Measurements from ENCODE around the gene BRF1. TPM values are rescaled to one million over a fixed set of nuclear protein-coding genes. Genes with fewer than 3 reads are reported as not detected.

The BRF1 gene
- total RNA-seq, 1 experiment from 2014 or later, result 41.8 TPM

DNA sequence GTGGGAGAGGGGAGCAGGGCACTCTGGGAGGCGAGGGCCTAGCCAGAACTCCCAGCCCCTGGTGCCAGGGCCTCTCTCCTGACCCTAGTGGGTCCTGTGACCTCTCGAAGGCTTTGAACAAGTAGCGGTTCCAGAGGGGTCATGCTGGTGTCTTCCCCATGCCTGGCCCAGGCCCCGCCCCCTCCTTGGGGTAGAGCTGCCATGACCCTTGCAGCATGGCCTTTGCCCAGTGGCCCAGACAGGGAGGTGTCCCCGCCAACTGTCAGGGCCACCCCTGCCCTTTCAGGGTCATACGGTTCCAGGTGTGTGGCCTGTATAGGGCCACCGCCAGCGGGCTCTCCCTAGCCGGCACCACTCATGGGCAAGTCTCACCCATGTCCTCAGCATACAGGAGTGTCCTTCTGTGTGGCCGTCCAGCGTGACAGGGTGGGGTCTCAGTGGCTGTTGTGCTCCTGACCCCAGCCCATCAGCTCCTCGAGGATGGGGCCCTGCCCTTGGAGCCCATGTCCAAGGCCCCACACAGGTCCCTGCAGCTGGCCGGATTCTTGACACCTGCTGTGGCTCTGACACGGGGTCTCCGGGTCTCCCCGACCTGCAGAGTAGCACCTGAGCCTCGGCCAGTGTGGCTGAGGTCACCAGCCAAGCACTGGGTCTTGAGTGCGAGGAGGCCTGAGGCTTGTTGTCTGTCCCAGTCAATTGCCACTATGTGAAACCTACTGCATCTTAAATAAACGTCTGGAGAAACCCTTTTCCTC lies 48.3 kb upstream of the BRF1 start:
- no peak overlapping the region for H3K27ac ChIP-seq (ENCODE audit: low read depth, low read length, poor library complexity, severe bottlenecking)
- no peak for DNase-seq (ENCODE audit: low spot score)
- H3K4me1 ChIP-seq (ENCODE audit: insufficient read depth, low read length, poor library complexity, severe bottlenecking), result peaks cover 8% of the 10 kb centered on the region
- intact Hi-C loops (cut with micrococcal nuclease; ENCODE audit: unreplicated experiment), result no loop called here
- H3K27me3 ChIP-seq (replicated peaks; ENCODE audit: insufficient read depth, low read depth, low read length, poor library complexity), result no peaks in the 10 kb centered on the region
- ChIA-PET POLR2A (ENCODE audit: low non-redundant PET) (no interaction called here), CTCF (no interaction called here)
- no TSS peak for BruUV-seq (replicated peaks)
- H3K4me3 ChIP-seq (ENCODE audit: low read depth, low read length, poor library complexity, severe bottlenecking), result no peak overlapping the region
- peaks cover 4% of the 10 kb centered on the region for H3K9me3 ChIP-seq (ENCODE audit: low read depth, low read length, poor library complexity, severe bottlenecking)
- no peaks in the 10 kb centered on the region for H3K36me3 ChIP-seq (ENCODE audit: insufficient read depth, low read length, poor library complexity, severe bottlenecking)
- TF ChIP-seq, protein P1, sequence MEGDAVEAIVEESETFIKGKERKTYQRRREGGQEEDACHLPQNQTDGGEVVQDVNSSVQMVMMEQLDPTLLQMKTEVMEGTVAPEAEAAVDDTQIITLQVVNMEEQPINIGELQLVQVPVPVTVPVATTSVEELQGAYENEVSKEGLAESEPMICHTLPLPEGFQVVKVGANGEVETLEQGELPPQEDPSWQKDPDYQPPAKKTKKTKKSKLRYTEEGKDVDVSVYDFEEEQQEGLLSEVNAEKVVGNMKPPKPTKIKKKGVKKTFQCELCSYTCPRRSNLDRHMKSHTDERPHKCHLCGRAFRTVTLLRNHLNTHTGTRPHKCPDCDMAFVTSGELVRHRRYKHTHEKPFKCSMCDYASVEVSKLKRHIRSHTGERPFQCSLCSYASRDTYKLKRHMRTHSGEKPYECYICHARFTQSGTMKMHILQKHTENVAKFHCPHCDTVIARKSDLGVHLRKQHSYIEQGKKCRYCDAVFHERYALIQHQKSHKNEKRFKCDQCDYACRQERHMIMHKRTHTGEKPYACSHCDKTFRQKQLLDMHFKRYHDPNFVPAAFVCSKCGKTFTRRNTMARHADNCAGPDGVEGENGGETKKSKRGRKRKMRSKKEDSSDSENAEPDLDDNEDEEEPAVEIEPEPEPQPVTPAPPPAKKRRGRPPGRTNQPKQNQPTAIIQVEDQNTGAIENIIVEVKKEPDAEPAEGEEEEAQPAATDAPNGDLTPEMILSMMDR (conservative IDR thresholded peaks at IDR 0.05; ENCODE audit: low read depth, low read length), result no peak
- TF ChIP-seq EZH2 (IDR thresholded peaks at IDR 0.05; ENCODE audit: borderline replicate concordance, low read depth, low read length, poor library complexity, severe bottlenecking), result no peak

DNA sequence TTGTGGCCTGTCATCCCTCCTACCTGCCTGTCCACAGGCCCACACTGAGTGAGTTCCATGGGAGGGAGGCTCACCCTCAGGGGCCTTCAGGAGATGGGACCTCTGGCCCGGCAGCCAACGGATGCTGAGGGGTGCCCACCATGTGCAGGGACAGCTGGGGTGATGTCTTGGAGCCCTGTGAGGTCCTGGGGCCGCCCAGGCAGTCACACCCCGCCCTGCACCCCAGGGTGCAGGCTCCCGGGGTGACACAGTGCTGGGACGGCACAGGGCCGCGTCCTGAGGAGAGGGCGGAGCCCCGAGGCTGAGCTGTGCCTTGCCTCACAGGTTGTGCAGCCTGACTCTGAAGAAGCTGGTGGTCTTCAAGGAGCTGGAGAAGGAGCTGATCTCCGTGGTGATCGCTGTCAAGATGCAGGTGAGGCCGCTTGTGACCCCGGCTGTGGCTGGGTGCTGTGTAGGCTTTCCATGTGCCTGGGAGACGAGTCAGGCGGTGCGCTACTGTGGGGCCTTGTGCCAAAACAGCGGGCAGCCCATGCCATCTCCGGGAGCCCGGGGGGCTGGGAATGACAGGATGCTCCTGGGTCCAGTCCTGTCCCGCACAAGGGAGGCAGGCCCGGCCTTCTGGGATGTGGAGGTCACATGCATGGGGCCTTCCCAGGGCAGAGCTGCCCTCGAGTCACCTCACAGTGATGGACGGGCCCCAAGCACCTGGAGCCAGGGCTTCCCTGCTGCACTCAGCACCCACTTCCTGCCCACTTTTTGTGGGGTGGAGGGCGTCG lies 47.6 kb upstream of the BRF1 start:
- Histone ChIP-seq H3K36me3 (ENCODE audit: insufficient read depth, low read length, poor library complexity, severe bottlenecking) (no peaks in the 10 kb centered on the region), H3K9me3 (ENCODE audit: low read depth, low read length, poor library complexity, severe bottlenecking) (peaks cover 4% of the 10 kb centered on the region), H3K27me3 (replicated peaks; ENCODE audit: insufficient read depth, low read depth, low read length, poor library complexity) (no peaks in the 10 kb centered on the region), H3K27ac (ENCODE audit: low read depth, low read length, poor library complexity, severe bottlenecking) (no peak overlapping the region), H3K4me3 (ENCODE audit: low read depth, low read length, poor library complexity, severe bottlenecking) (no peak overlapping the region), H3K4me1 (ENCODE audit: insufficient read depth, low read length, poor library complexity, severe bottlenecking) (peaks cover 8% of the 10 kb centered on the region)
- BruUV-seq (replicated peaks), result no TSS peak
- DNase-seq (ENCODE audit: low spot score), result no peak
- intact Hi-C loops (cut with micrococcal nuclease; ENCODE audit: unreplicated experiment), result no loop called here
- no peak for TF ChIP-seq EZH2 (IDR thresholded peaks at IDR 0.05; ENCODE audit: borderline replicate concordance, low read depth, low read length, poor library complexity, severe bottlenecking)
- POLR2A ChIA-PET (ENCODE audit: low non-redundant PET), result no interaction called here
- CTCF ChIA-PET, result no interaction called here

- no peak for TF ChIP-seq EZH2 (IDR thresholded peaks at IDR 0.05; ENCODE audit: borderline replicate concordance, low read depth, low read length, poor library complexity, severe bottlenecking)
- TF ChIP-seq, protein P1 (conservative IDR thresholded peaks at IDR 0.05; ENCODE audit: low read depth, low read length), result no peak
- no TSS peak for BruUV-seq (replicated peaks)
- intact Hi-C loops (cut with micrococcal nuclease; ENCODE audit: unreplicated experiment), result no loop called here
- Histone ChIP-seq H3K27ac (ENCODE audit: low read depth, low read length, poor library complexity, severe bottlenecking) (no peak overlapping the region), H3K27me3 (replicated peaks; ENCODE audit: insufficient read depth, low read depth, low read length, poor library complexity) (no peaks in the 10 kb centered on the region), H3K4me3 (ENCODE audit: low read depth, low read length, poor library complexity, severe bottlenecking) (no peak overlapping the region), H3K36me3 (ENCODE audit: insufficient read depth, low read length, poor library complexity, severe bottlenecking) (no peaks in the 10 kb centered on the region), H3K4me1 (ENCODE audit: insufficient read depth, low read length, poor library complexity, severe bottlenecking) (peaks cover 8% of the 10 kb centered on the region), H3K9me3 (ENCODE audit: low read depth, low read length, poor library complexity, severe bottlenecking) (peaks cover 4% of the 10 kb centered on the region)
- no peak for DNase-seq (ENCODE audit: low spot score)
- POLR2A ChIA-PET (ENCODE audit: low non-redundant PET), result no interaction called here
- CTCF ChIA-PET, result no interaction called here
These were observed 46.8 kb upstream of the BRF1 start for GRCh38 chr14:105347587-105347968.

Measured in A673 (cell line).